ENCODE results near the gene FAAP100.
A peak's percentile ranks its signal among the peaks of the same experiment; 100 is the strongest.

FAAP100 gene, protein sequence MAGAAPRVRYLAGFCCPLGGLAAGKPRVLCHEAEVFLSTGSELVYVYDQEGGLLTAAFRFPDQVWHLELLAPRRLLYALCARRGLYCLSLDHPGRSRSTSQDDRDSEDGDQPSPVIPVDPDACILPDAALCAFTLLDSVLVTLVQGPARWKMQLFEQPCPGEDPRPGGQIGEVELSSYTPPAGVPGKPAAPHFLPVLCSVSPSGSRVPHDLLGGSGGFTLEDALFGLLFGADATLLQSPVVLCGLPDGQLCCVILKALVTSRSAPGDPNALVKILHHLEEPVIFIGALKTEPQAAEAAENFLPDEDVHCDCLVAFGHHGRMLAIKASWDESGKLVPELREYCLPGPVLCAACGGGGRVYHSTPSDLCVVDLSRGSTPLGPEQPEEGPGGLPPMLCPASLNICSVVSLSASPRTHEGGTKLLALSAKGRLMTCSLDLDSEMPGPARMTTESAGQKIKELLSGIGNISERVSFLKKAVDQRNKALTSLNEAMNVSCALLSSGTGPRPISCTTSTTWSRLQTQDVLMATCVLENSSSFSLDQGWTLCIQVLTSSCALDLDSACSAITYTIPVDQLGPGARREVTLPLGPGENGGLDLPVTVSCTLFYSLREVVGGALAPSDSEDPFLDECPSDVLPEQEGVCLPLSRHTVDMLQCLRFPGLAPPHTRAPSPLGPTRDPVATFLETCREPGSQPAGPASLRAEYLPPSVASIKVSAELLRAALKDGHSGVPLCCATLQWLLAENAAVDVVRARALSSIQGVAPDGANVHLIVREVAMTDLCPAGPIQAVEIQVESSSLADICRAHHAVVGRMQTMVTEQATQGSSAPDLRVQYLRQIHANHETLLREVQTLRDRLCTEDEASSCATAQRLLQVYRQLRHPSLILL

DNA sequence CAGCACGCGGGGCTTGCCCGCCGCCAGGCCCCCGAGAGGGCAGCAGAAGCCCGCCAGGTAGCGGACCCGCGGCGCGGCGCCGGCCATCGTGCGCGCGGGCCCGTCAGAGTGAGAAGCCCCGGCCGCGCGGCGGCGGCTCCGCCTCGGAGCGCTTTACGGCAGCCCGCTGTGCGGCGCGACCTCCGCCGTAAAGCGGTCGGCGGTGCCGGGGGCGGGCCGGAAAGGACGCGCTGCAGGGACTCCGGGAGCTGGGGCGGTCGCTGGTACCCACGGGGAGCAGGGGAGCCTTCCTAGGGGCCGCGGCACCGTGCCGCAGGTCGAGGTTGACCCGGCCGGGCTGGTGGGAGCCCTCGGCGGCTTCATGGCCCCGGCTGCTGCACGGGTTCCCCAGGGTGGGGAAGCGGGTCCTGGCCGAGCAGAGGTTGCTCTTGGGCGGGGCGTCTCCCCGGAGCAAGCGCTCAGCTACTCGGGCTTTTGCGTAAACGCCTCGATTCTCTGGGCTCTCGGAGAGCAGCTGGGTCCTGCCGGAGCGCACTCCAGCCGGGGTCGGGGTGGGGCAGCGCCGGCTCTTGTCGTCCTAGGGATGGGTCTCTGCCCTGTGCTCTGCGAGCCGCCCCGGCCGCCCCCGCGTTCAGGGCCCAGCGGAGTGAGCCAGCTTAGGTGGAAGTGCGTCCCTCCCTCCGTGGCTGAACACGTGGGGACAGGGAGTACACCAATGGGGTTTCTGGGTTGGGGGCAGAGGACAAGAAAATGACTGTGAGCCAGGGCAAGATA lies at the start of gene FAAP100:
Gene FAAP100 (minus strand): TSS at position 110 of the 774 bp plus-strand sequence. CDS start 23 bp downstream, at position 87.
- TF ChIP-seq, protein P1, sequence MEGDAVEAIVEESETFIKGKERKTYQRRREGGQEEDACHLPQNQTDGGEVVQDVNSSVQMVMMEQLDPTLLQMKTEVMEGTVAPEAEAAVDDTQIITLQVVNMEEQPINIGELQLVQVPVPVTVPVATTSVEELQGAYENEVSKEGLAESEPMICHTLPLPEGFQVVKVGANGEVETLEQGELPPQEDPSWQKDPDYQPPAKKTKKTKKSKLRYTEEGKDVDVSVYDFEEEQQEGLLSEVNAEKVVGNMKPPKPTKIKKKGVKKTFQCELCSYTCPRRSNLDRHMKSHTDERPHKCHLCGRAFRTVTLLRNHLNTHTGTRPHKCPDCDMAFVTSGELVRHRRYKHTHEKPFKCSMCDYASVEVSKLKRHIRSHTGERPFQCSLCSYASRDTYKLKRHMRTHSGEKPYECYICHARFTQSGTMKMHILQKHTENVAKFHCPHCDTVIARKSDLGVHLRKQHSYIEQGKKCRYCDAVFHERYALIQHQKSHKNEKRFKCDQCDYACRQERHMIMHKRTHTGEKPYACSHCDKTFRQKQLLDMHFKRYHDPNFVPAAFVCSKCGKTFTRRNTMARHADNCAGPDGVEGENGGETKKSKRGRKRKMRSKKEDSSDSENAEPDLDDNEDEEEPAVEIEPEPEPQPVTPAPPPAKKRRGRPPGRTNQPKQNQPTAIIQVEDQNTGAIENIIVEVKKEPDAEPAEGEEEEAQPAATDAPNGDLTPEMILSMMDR (IDR thresholded peaks at IDR 0.05): no peak
- Histone ChIP-seq H3K4me3 (peak within 1 kb of the TSS; percentile 78), H3K27ac (peak within 1 kb of the TSS; percentile 57 to 91)
- peak; percentile 85 for DNase-seq (ENCODE audit: low spot score)

DNA sequence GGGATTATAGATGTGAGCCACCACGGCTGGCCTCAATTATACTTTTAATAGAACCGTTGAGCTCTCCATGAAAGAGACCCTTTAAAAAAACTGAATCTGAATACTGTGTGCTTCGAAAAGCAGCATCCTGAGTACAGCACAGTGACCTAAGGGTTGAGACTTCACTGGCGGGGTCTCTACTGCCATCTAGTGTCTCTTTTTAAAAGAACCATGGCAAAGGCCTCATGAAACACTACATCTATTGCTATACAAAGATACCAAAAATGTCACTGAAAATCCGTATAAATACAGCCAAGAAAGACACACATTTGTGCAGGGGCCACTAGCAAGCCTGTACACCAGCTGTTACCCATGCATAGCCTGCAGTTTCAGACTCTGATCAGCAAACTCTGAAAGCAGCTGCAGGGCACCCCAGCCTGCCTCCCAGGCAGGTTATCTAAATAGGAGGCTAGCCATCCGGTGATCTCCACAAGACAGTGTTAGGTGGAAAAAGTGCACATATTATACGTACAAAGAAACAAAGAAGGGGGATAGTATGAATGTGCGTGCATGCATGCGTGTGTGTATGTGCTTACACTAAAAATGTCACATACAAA lies 49.5 kb upstream of the FAAP100 start:
- TF ChIP-seq, protein P1 (IDR thresholded peaks at IDR 0.05): peak; percentile 80
- no peak overlapping the region for H3K27ac ChIP-seq
- DNase-seq (ENCODE audit: low spot score): no peak
- H3K4me3 ChIP-seq: no peak overlapping the region

DNA sequence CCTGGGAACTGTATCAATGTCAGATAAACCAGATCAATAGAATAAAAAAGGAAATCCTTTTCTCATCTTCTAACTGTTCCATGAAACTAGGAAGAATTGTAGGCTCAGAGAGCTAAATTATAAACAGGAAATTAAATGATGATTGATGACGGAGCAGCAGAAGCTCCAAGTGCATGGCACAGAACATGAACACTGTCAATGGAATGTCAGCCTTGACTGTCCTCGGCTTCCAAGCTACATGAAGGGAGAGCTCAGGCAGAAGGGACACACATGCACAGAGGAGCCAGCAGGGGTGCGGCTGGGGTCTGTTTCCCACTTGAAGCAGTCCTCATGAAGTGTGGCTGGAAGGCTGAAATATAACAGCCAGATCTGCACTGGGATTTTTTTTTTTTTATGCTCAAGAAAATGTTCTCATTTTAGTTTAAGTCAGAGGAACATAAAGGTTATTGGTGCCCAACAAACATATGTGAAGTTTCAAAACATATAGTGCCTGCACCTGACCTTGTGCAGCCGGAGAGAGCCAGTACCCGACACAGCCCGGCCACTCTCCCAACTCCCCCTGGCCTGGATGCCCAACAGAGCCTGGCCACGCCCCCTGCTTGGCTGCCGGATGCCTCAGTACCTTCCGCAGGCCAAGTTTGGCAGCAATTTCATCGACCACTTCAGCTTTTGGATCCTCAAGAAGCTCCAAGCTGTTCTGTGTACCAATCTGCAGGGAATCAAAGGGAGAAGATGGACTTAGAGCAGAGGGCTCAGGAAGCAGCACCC lies 47.8 kb upstream of the FAAP100 start:
- Histone ChIP-seq H3K27ac (no peak overlapping the region), H3K4me3 (no peak overlapping the region)
- TF ChIP-seq, protein P1 (IDR thresholded peaks at IDR 0.05): no peak
- DNase-seq (ENCODE audit: low spot score): no peak

DNA sequence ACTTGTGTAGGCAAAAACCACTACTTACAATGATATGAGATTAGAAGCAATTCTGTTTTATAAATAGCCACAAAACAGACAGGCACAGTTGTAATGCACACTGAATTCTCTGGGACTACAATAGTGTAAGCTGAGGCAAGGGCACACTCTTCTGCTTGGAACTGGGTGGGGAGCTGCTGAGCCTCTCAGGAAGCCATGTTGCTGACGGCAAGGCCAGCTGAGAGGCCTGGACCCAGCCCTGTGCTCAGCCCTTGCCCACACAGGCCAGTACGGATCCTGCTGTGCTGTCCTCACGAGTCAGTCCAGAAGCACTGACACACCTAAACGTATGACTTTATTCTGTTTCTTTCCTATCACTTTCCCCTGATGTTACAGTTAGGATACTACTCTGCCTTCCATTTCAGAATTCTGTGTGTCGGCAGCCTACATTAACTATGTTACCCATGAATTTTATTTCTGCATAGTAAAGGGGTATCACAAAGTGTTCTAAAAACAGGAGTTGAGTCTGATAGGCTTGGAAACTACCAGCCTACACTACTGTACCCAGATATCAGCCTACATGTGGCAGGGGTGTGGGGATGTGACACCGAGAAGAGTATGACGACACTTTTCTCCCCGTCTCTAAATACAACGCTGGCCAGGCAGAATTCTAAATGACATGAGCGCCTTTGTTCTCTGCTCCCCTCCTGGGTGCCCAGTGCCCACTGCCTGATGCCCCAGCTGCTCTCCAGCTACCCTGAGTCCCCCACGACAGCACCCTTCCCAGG lies 41.1 kb upstream of the FAAP100 start:
- TF ChIP-seq, protein P1 (IDR thresholded peaks at IDR 0.05): no peak
- Histone ChIP-seq H3K27ac (no peak overlapping the region), H3K4me3 (no peak overlapping the region)
- no peak for DNase-seq (ENCODE audit: low spot score)

DNA sequence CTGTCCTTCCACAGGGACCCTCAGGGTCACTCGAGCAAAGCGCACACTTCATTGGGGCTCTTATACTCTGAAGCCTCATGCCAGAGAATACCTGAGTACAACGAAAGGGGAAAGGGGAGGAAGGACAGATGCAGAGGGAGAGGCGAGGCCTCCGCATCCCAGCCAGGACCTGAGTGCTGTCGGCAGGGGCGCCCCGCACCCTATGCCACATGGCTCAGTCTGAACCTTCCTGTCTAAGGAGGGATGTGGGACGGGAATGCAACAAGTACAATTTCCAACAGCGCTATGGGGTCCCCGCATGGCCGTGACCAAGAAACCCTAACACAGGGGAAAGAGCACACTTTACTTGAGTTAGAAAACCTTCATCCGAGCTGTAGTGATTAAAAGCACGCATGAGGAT lies 39.8 kb upstream of the FAAP100 start:
- TF ChIP-seq, protein P1 (IDR thresholded peaks at IDR 0.05): no peak
- Histone ChIP-seq H3K4me3 (no peak overlapping the region), H3K27ac (no peak overlapping the region)
- DNase-seq (ENCODE audit: low spot score): no peak

Measured in coronary artery (tissue), 2 donors.